CD14-positive monocyte (primary cell): Measurements from ENCODE around the gene APLF. TPM values are rescaled to one million over a fixed set of nuclear protein-coding genes. Genes with fewer than 3 reads are reported as not detected.

Experiments used
- DNase-seq, 3 donors: peaks; one replicate each; pipeline ENCODE4 v3.0.0-alpha.2; 2011 to 2022
- H2AFZ ChIP-seq: 2 replicates; pipeline ENCODE4 v1.6.0; 2012; ENCODE audit warnings: mild to moderate bottlenecking, low read depth, low read length, inconsistent platforms; ENCODE audit not compliant: insufficient read depth, poor library complexity, severe bottlenecking
- H3K27ac ChIP-seq, 2 donors: 1 replicate in 1 of 2; 2 replicates in 1 of 2; pipeline ENCODE4 v1.5.1; 2012 to 2013; ENCODE audit warnings: low read length in 2 of 2, control low read depth in 1 of 2, inconsistent platforms in 1 of 2, low read depth in 1 of 2, mild to moderate bottlenecking in 1 of 2
- H3K27me3 ChIP-seq, 2 donors: one replicate each; pipeline versions ENCODE4 v1.6.0 to v1.6.1; 2011 to 2013; ENCODE audit warnings: low read length in 2 of 2; ENCODE audit not compliant: control insufficient read depth in 2 of 2, insufficient read depth in 2 of 2
- H3K36me3 ChIP-seq, 2 donors: replicated peaks in 1 of 2; 1 replicate in 1 of 2; 2 replicates in 1 of 2; pipeline versions ENCODE4 v1.5.1 to v1.6.1; 2012 to 2013; ENCODE audit warnings: low read length in 2 of 2, control low read depth in 1 of 2, inconsistent platforms in 1 of 2, mild to moderate bottlenecking in 1 of 2; ENCODE audit not compliant: insufficient read depth in 2 of 2, control insufficient read depth in 1 of 2
- H3K4me1 ChIP-seq, 2 donors: 1 replicate in 1 of 2; 2 replicates in 1 of 2; pipeline versions ENCODE4 v1.5.1 to v1.6.1; 2012 to 2013; ENCODE audit warnings: low read length in 2 of 2, control low read depth in 1 of 2, inconsistent platforms in 1 of 2, mild to moderate bottlenecking in 1 of 2, moderate library complexity in 1 of 2; ENCODE audit not compliant: insufficient read depth in 2 of 2, control insufficient read depth in 1 of 2
- H3K4me2 ChIP-seq: replicated peaks from 2 replicates; pipeline ENCODE3; 2012; ENCODE audit warnings: low read length, moderate library complexity, mild to moderate bottlenecking; ENCODE audit not compliant: poor library complexity, severe bottlenecking; ENCODE audit errors: extremely low read depth
- H3K4me3 ChIP-seq, 3 experiments: fragments of 200-600 bp in 1 of 3; sonication (generic) in 1 of 3; replicated peaks in 1 of 3; 1 replicate in 2 of 3; 2 replicates in 1 of 3; pipeline ENCODE4 v1.5.1; 2011 to 2013; ENCODE audit warnings: low read length in 3 of 3, mild to moderate bottlenecking in 3 of 3, control low read depth in 2 of 3, low read depth in 2 of 3, inconsistent platforms in 1 of 3, moderate library complexity in 1 of 3
- H3K79me2 ChIP-seq: 2 replicates; pipeline ENCODE4 v1.6.0; 2012; ENCODE audit warnings: mild to moderate bottlenecking, control low read depth, inconsistent platforms, low read length, moderate library complexity; ENCODE audit not compliant: insufficient read depth
- H3K9ac ChIP-seq: 2 replicates; pipeline ENCODE4 v1.6.0; 2017; ENCODE audit warnings: low read length, mild to moderate bottlenecking; ENCODE audit not compliant: insufficient read depth, poor library complexity, severe bottlenecking
- H3K9me3 ChIP-seq, 2 donors: replicated peaks in 1 of 2; 1 replicate in 1 of 2; 2 replicates in 1 of 2; pipeline versions ENCODE4 v1.5.1 to v1.6.1; 2012 to 2013; ENCODE audit warnings: low read length in 2 of 2, control low read depth in 1 of 2; ENCODE audit not compliant: control insufficient read depth in 1 of 2, insufficient read depth in 1 of 2
- H4K20me1 ChIP-seq: 2 replicates; pipeline ENCODE4 v1.6.0; 2012; ENCODE audit warnings: mild to moderate bottlenecking, low read length, control low read depth, moderate library complexity; ENCODE audit not compliant: insufficient read depth
- H3K27ac Mint-ChIP-seq, 7 donors: one replicate each; pipeline ENCODE4 v1.8.0; 2020; ENCODE audit warnings: mild to moderate bottlenecking in 7 of 7, mixed read lengths in 7 of 7, moderate library complexity in 6 of 7, inconsistent platforms in 2 of 7
- H3K27me3 Mint-ChIP-seq, 3 donors: one replicate each; pipeline ENCODE4 v1.8.0; 2021 to 2022; ENCODE audit warnings: low read depth in 3 of 3, mild to moderate bottlenecking in 3 of 3, mixed read lengths in 3 of 3, moderate library complexity in 3 of 3, inconsistent platforms in 1 of 3
- H3K36me3 Mint-ChIP-seq, 2 donors: one replicate each; pipeline ENCODE4 v1.8.0; 2020; ENCODE audit warnings: mixed read lengths in 2 of 2, inconsistent platforms in 1 of 2, mild to moderate bottlenecking in 1 of 2
- H3K4me1 Mint-ChIP-seq: one replicate; pipeline ENCODE4 v1.8.0; 2020; ENCODE audit warnings: mild to moderate bottlenecking, mixed read lengths
- H3K4me3 Mint-ChIP-seq, 2 donors: one replicate each; pipeline ENCODE4 v1.8.0; 2020; ENCODE audit warnings: mild to moderate bottlenecking in 2 of 2, mixed read lengths in 2 of 2, moderate library complexity in 1 of 2
- H3K9me3 Mint-ChIP-seq, 7 donors: one replicate each; pipeline ENCODE4 v1.8.0; 2020 to 2022; ENCODE audit warnings: mixed read lengths in 7 of 7, mild to moderate bottlenecking in 6 of 7, moderate library complexity in 6 of 7, inconsistent platforms in 2 of 7
- WGBS: methylation state at CpG from one replicate; pipeline ENCODE4 v1.1.5; 2013; ENCODE audit warnings: missing lambda C conversion rate; ENCODE audit not compliant: insufficient coverage; 5-methylcytosine and 5-hydroxymethylcytosine counted together
- intact Hi-C, 2 donors: fragments of 100-400 bp; cut with micrococcal nuclease; formaldehyde crosslinking; loops; one replicate each; pipeline versions ENCODE4 v1.15.0 to v1.15.1; 2023
- polyA plus RNA-seq, 3 donors: library from polyadenylated mRNA; depleted of rRNA in 1 of 3; unstranded in 2 of 3; stranded (reverse) in 1 of 3; fragments of 300-500 nt in 2 of 3; fragments of >200 nt in 1 of 3; fragmentation: Illumina TruSeq in 2 of 3; gene quantifications; 1 replicate in 2 of 3; 2 replicates in 1 of 3; pipeline ENCODE4 v1.2.3, GENCODE V29; 2012 to 2021
- TF ChIP-seq, protein P1 (sequence below): fragments of 200-600 bp; IDR thresholded peaks from one replicate; pipeline ENCODE4 v1.8.0; 2022; ENCODE audit warnings: antibody characterized with exemption, mild to moderate bottlenecking

Gene APLF
- polyA plus RNA-seq, 3 donors: 0.77 to 1.8 (median 1.2) TPM

DNA sequence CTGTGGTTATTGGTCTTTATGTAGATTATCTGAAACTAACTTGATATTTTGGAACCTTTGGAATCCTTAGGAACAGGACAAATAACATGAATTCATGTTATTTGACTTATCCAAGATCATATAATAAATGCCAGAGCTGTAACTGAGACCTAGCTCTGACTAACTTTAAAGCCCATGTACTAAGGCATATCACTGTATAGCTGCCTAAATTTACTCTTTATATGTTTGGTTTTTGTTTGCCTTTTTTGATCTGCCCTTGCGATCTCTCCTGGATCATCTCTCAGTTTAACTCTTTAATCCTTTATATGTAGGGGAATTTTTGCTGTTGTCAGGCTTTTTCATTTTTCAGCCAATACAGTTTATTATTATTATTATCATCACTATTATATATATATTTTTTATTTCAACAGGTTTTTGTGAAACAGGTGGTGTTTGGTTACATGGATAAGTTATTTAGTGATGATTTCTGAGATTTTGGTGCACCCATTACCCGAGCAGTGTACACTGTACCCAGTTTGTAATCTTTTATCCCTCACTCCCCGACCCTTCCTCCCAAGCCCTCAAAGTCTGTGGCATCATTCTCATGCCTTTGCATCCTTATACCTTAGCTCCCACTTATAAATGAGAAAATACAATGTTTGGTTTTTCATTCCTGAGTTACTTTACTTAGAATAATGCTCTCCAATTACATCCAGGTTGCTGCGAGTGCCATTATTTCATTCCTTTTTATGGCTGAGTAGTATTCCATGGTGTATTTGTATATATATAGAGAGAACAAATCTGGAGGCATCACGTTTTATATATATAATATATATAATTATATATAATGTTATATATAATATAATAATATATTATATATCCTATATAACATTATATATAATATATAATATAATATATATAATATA lies 48.9 kb downstream of the APLF start:
- no peak for DNase-seq
- H3K4me2 ChIP-seq: no peak overlapping the region
- no peaks in the 10 kb centered on the region for H3K27me3 Mint-ChIP-seq
- no peaks in the 10 kb centered on the region for H3K36me3 ChIP-seq
- peaks cover 0 to 3% of the 10 kb centered on the region in 2 donors for H3K4me1 ChIP-seq
- TF ChIP-seq, protein P1, sequence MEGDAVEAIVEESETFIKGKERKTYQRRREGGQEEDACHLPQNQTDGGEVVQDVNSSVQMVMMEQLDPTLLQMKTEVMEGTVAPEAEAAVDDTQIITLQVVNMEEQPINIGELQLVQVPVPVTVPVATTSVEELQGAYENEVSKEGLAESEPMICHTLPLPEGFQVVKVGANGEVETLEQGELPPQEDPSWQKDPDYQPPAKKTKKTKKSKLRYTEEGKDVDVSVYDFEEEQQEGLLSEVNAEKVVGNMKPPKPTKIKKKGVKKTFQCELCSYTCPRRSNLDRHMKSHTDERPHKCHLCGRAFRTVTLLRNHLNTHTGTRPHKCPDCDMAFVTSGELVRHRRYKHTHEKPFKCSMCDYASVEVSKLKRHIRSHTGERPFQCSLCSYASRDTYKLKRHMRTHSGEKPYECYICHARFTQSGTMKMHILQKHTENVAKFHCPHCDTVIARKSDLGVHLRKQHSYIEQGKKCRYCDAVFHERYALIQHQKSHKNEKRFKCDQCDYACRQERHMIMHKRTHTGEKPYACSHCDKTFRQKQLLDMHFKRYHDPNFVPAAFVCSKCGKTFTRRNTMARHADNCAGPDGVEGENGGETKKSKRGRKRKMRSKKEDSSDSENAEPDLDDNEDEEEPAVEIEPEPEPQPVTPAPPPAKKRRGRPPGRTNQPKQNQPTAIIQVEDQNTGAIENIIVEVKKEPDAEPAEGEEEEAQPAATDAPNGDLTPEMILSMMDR: no peak
- H3K9ac ChIP-seq: no peak overlapping the region
- no peak overlapping the region for H3K4me3 ChIP-seq
- H3K9me3 Mint-ChIP-seq: no peaks in the 10 kb centered on the region
- peaks cover 6% of the 10 kb centered on the region for H3K4me1 Mint-ChIP-seq
- intact Hi-C loops: no loop called here
- no peak overlapping the region for H3K4me3 Mint-ChIP-seq
- no peaks in the 10 kb centered on the region for H4K20me1 ChIP-seq
- H2AFZ ChIP-seq: no peak overlapping the region
- no peaks in the 10 kb centered on the region for H3K27me3 ChIP-seq
- H3K9me3 ChIP-seq: no peaks in the 10 kb centered on the region
- H3K36me3 Mint-ChIP-seq: peaks cover 0 to 3% of the 10 kb centered on the region in 2 donors
- no peak overlapping the region for H3K27ac Mint-ChIP-seq
- no peak overlapping the region for H3K27ac ChIP-seq
- no peaks in the 10 kb centered on the region for H3K79me2 ChIP-seq
- no CpG with 5 or more reads among the region's 5 CpGs for WGBS

DNA sequence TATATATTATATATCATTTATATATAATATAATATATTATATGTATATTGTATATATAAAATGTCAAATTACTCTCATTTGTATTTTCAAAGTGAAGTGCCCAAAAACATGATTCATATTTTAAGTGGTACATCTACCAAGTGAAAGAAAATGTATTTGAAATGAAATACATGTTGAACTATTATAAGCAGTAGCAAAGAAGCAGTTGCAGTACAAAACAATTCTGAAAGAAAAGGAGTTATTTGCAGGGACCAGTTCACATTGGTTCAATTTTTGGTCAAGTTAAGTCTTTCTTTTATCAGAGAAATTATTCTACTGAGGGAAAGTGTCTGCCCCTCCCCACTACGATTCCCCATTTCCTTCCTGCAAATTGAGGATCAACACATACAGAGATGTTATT lies 51.9 kb downstream of the APLF start:
- H3K9me3 Mint-ChIP-seq: no peaks in the 10 kb centered on the region

More for the DNA sequence above, 51.9 kb downstream of the APLF start:
- no CpG with 5 or more reads among the region's 1 CpG for WGBS
- Histone ChIP-seq H3K4me2 (no peak overlapping the region), H2AFZ (no peak overlapping the region), H3K27ac (no peak overlapping the region), H4K20me1 (no peaks in the 10 kb centered on the region), H3K79me2 (no peaks in the 10 kb centered on the region), H3K4me1 (no peaks in the 10 kb centered on the region), H3K9me3 (no peaks in the 10 kb centered on the region), H3K4me3 (no peak overlapping the region), H3K36me3 (no peaks in the 10 kb centered on the region), H3K27me3 (no peaks in the 10 kb centered on the region), H3K9ac (no peak overlapping the region)
- intact Hi-C loops: no loop called here
- H3K4me3 Mint-ChIP-seq: no peak overlapping the region
- H3K36me3 Mint-ChIP-seq: peaks cover 0 to 2% of the 10 kb centered on the region in 2 donors
- TF ChIP-seq, protein P1: no peak
- H3K4me1 Mint-ChIP-seq: no peaks in the 10 kb centered on the region
- H3K27ac Mint-ChIP-seq: no peak overlapping the region
- no peak for DNase-seq
- no peaks in the 10 kb centered on the region for H3K27me3 Mint-ChIP-seq
